NCI-H2227 treated with DMSO at 0.1 percent for 48 hours (cell line): ENCODE measurements around the gene LDLR.
"Not testable (repeated sequence)": the region's sequence is repeated elsewhere in the genome, so short reads cannot be mapped to it uniquely, and the experiment has no call there.

ENCODE experiments used
- DNase-seq: peaks from one replicate; lab custom pipeline; 2025; lab: John Stamatoyannopoulos, UW

Gene LDLR

GRCh38 chr19:11174336-11174735 is 85.1 kb downstream of the LDLR start:
- no peak for DNase-seq

- DNase-seq, result no peak
Observed at GRCh38 chr19:11175920-11176319, 86.7 kb downstream of the LDLR start.

- DNase-seq, result no peak
Observed at GRCh38 chr19:11176466-11177193, 87.4 kb downstream of the LDLR start.

- DNase-seq, result no peak
Observed at GRCh38 chr19:11177592-11177991, 88.3 kb downstream of the LDLR start.

- not testable (repeated sequence) for DNase-seq
Observed at GRCh38 chr19:11179145-11179465, 89.8 kb downstream of the LDLR start.

GRCh38 chr19:11179716-11180297 is 90.5 kb downstream of the LDLR start:
- no peak for DNase-seq

- no peak for DNase-seq
Observed at GRCh38 chr19:11180346-11180745, 91.1 kb downstream of the LDLR start.

- DNase-seq, result not testable (repeated sequence)
Observed at GRCh38 chr19:11180975-11181374, 91.7 kb downstream of the LDLR start.

- no peak for DNase-seq
Observed at GRCh38 chr19:11181488-11181887, 92.2 kb downstream of the LDLR start.
